Skeletal muscle tissue (tissue), 4 donors: ENCODE results near the gene PPIB. TPM values are rescaled to one million over a fixed set of nuclear protein-coding genes. Genes with fewer than 3 reads are reported as not detected.
A peak's percentile ranks its signal among the peaks of the same experiment; 100 is the strongest.

ENCODE experiments used
- H3K27ac ChIP-seq: one replicate; pipeline ENCODE4 v1.7.0; 2013; ENCODE audit warnings: mild to moderate bottlenecking, low read depth, low read length, inconsistent platforms
- H3K27me3 ChIP-seq, 3 donors: one replicate each; pipeline ENCODE4 v1.7.0; 2013; ENCODE audit warnings: low read length in 3 of 3; ENCODE audit not compliant: control insufficient read depth in 3 of 3, insufficient read depth in 3 of 3
- H3K36me3 ChIP-seq, 3 donors: one replicate each; pipeline ENCODE4 v1.7.0; 2013; ENCODE audit warnings: low read length in 3 of 3; ENCODE audit not compliant: control insufficient read depth in 3 of 3, insufficient read depth in 3 of 3
- H3K4me1 ChIP-seq, 3 donors: one replicate each; pipeline ENCODE4 v1.7.0; 2013; ENCODE audit warnings: low read length in 3 of 3, mild to moderate bottlenecking in 3 of 3; ENCODE audit not compliant: control insufficient read depth in 3 of 3, insufficient read depth in 3 of 3
- H3K4me3 ChIP-seq, 3 donors: one replicate each; pipeline ENCODE4 v1.7.0; 2013; ENCODE audit warnings: low read length in 3 of 3
- H3K9ac ChIP-seq, 3 donors: one replicate each; pipeline ENCODE4 v1.7.0; 2013; ENCODE audit warnings: low read length in 3 of 3, mild to moderate bottlenecking in 3 of 3, moderate library complexity in 2 of 3, low read depth in 1 of 3
- H3K9me3 ChIP-seq, 3 donors: one replicate each; pipeline ENCODE4 v1.7.0; 2013; ENCODE audit warnings: low read length in 3 of 3; ENCODE audit not compliant: control insufficient read depth in 3 of 3
- total RNA-seq: library from RNA; depleted of rRNA; stranded (reverse); fragments of >200 nt; gene quantifications from one replicate; pipeline ENCODE4 v1.2.3, GENCODE V29; 2014
- donor health status: Osteomylitis.

PPIB gene
- total RNA-seq, 1 donor from 2014 or later: 199 TPM

- Histone ChIP-seq H3K27me3 (no peaks in the 10 kb centered on the region), H3K4me1 (peaks cover 13 to 30% (median 18%) of the 10 kb centered on the region in 3 donors), H3K9me3 (no peaks in the 10 kb centered on the region), H3K36me3 (peaks cover 52 to 57% (median 56%) of the 10 kb centered on the region in 3 donors), H3K4me3 (no peak overlapping the region), H3K27ac (no peak overlapping the region), H3K9ac (peak overlapping the region in 1 of 3 donors; percentile 20)
Measured at GRCh38 chr15:64158363-64159134, 4.3 kb downstream of the PPIB start.

GRCh38 chr15:64157599-64158125, 5.2 kb downstream of the PPIB start:
- Histone ChIP-seq H3K4me3 (no peak overlapping the region), H3K9ac (no peak overlapping the region), H3K36me3 (peaks cover 52 to 57% (median 56%) of the 10 kb centered on the region in 3 donors), H3K27me3 (peaks cover 0 to 5% (median 3%) of the 10 kb centered on the region in 3 donors), H3K4me1 (peaks cover 18 to 35% (median 23%) of the 10 kb centered on the region in 3 donors), H3K9me3 (no peaks in the 10 kb centered on the region), H3K27ac (no peak overlapping the region)

GRCh38 chr15:64156652-64157331, 6.0 kb downstream of the PPIB start:
- H3K27me3 ChIP-seq: peaks cover 3 to 13% (median 12%) of the 10 kb centered on the region in 3 donors
- no peak overlapping the region for H3K4me3 ChIP-seq
- peaks cover 51 to 57% (median 55%) of the 10 kb centered on the region in 3 donors for H3K36me3 ChIP-seq
- H3K9me3 ChIP-seq: no peaks in the 10 kb centered on the region
- H3K4me1 ChIP-seq: peaks cover 17 to 37% (median 23%) of the 10 kb centered on the region in 3 donors
- H3K27ac ChIP-seq: no peak overlapping the region
- no peak overlapping the region for H3K9ac ChIP-seq

GRCh38 chr15:64155802-64156651, 6.8 kb downstream of the PPIB start:
- H3K9ac ChIP-seq: no peak overlapping the region
- H3K27ac ChIP-seq: no peak overlapping the region
- H3K9me3 ChIP-seq: no peaks in the 10 kb centered on the region
- H3K4me3 ChIP-seq: no peak overlapping the region
- H3K4me1 ChIP-seq: peaks cover 18 to 36% (median 22%) of the 10 kb centered on the region in 3 donors
- peaks cover 3 to 18% (median 15%) of the 10 kb centered on the region in 3 donors for H3K27me3 ChIP-seq
- H3K36me3 ChIP-seq: peaks cover 49 to 57% (median 53%) of the 10 kb centered on the region in 3 donors

- peaks cover 3 to 20% (median 15%) of the 10 kb centered on the region in 3 donors for H3K27me3 ChIP-seq
- no peak overlapping the region for H3K27ac ChIP-seq
- H3K9ac ChIP-seq: peak overlapping the region; percentile 32 to 68 (median 45)
- H3K4me3 ChIP-seq: no peak overlapping the region
- peaks cover 37 to 39% (median 37%) of the 10 kb centered on the region in 3 donors for H3K36me3 ChIP-seq
- H3K4me1 ChIP-seq: peaks cover 16 to 32% (median 23%) of the 10 kb centered on the region in 3 donors
- no peaks in the 10 kb centered on the region for H3K9me3 ChIP-seq
Measured at GRCh38 chr15:64153480-64154367, 9.1 kb downstream of the PPIB start.

GRCh38 chr15:64152507-64153387, 10.1 kb downstream of the PPIB start:
- Histone ChIP-seq H3K36me3 (peaks cover 27 to 29% (median 27%) of the 10 kb centered on the region in 3 donors), H3K27me3 (peaks cover 3 to 20% (median 15%) of the 10 kb centered on the region in 3 donors), H3K4me1 (peaks cover 16 to 32% (median 23%) of the 10 kb centered on the region in 3 donors), H3K4me3 (peak overlapping the region in 1 of 3 donors; percentile 54), H3K27ac (no peak overlapping the region), H3K9me3 (no peaks in the 10 kb centered on the region), H3K9ac (no peak overlapping the region)

- peaks cover 16 to 32% (median 23%) of the 10 kb centered on the region in 3 donors for H3K4me1 ChIP-seq
- peaks cover 18 to 21% (median 20%) of the 10 kb centered on the region in 3 donors for H3K36me3 ChIP-seq
- H3K9ac ChIP-seq: peak within 1 kb of the TSS in 1 of 3 donors; percentile 33
- H3K4me3 ChIP-seq: peak within 1 kb of the TSS; percentile 29 to 58 (median 48)
- H3K9me3 ChIP-seq: no peaks in the 10 kb centered on the region
- peaks cover 3 to 20% (median 15%) of the 10 kb centered on the region in 3 donors for H3K27me3 ChIP-seq
- no peak within 1 kb of the TSS for H3K27ac ChIP-seq
Measured at GRCh38 chr15:64151727-64152506, 10.9 kb downstream of the PPIB start, which contains the start of gene SNX22. SNX22 (plus strand) TSS chr15:64151731; CDS start chr15:64151776, 45 bp downstream.
